Measurements from ENCODE around the gene CD5L.

The CD5L gene

GRCh38 chr1:157813269-157813668 is 28.3 kb downstream of the CD5L start:
- no peak for DNase-seq

GRCh38 chr1:157806431-157807149 is 35.0 kb downstream of the CD5L start:
- DNase-seq = no peak

DNA sequence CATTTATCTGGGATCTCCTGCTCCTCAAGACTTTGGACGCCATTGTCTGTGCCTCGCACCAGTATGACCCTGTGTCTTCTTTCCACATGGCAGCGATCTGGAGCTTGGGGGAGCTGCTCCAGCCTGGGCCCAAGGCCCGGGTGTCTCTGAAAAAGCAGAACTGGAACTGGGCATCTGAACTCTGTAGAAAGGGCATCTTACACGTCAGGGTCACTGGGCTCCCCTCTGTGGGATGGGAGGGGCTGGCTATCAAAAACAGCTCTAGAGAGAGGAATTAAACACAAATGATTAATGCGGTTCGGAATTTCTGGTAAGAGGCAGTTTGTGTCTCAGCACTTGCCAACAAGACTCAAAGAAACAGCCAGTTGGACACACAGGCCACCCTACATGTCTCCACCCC is 37.8 kb downstream of the CD5L start:
- no peak for DNase-seq

GRCh38 chr1:157799996-157800395 is 41.6 kb downstream of the CD5L start:
- no peak for DNase-seq

DNA sequence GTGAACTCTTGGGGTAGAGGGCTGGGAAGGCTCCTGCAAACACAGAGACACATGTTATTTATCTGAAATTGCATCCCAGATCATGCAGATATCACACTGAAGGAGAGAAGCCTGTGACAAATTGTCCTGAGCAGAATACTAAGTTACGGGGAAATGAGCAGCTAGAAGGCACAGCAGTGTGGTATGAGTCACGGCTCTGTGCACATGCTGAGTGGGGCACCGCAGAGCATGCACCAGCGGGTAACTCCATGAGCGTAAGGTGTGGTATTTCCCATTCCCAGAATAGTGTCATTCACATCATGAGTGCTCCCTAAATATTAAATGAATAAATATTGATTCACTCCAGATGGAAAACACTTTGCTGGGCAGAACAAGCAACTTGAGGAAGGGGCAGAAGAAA is 43.4 kb downstream of the CD5L start:
- no peak for DNase-seq

GRCh38 chr1:157785248-157785647 is 56.4 kb downstream of the CD5L start:
- DNase-seq = no peak

GRCh38 chr1:157784801-157785200 is 56.8 kb downstream of the CD5L start:
- no peak for DNase-seq

DNA sequence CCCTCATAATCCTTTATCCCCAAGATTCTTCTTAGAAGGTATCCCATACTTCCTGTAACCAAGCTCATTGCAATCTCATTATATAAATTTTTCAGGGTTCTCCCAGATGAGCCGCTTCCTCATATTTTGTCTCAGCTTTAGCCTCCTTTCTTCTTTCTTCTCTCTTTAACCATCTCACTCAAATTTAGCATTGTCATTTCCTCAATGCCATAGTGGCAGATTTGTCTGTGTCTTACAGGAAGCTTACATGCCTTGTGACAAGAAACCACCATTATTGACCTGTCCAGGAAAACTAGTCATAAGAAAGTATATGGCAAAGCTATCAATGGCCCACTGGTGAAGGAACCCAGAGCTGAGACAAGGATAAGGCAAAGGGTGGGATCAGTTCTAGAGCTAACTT is 58.7 kb downstream of the CD5L start:
- no peak for DNase-seq

- no peak for DNase-seq
Measured at GRCh38 chr1:157781048-157781447, 60.6 kb downstream of the CD5L start.

Measured in fibroblast of skin of abdomen (primary cell).